ENCODE measurements around the gene PXT1. TPM values are rescaled to one million over a fixed set of nuclear protein-coding genes. Genes with fewer than 3 reads are reported as not detected.

The PXT1 gene
- total RNA-seq, 3 donors from 2014 or later, result not detected

DNA sequence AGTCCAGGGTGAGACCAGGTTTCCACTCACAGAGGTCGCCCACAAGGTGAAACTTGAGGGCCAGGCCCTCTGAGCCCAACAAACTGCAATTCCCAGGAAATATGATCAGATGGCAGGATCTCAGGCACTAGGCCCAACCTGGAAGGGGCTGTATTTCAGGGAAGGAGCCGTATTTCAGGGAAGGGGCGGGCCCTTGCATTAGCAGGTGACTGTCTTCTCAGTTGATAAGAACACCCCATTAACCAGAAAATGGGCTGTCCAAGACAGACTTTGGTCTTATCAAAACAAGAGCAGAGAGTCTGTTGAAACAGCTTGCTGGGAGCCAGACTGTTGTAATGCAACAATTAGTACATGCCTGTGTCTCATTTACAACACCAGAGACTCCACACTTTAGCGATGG, 95.0 kb downstream of the PXT1 start:
- TF ChIP-seq, protein P1, sequence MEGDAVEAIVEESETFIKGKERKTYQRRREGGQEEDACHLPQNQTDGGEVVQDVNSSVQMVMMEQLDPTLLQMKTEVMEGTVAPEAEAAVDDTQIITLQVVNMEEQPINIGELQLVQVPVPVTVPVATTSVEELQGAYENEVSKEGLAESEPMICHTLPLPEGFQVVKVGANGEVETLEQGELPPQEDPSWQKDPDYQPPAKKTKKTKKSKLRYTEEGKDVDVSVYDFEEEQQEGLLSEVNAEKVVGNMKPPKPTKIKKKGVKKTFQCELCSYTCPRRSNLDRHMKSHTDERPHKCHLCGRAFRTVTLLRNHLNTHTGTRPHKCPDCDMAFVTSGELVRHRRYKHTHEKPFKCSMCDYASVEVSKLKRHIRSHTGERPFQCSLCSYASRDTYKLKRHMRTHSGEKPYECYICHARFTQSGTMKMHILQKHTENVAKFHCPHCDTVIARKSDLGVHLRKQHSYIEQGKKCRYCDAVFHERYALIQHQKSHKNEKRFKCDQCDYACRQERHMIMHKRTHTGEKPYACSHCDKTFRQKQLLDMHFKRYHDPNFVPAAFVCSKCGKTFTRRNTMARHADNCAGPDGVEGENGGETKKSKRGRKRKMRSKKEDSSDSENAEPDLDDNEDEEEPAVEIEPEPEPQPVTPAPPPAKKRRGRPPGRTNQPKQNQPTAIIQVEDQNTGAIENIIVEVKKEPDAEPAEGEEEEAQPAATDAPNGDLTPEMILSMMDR (IDR thresholded peaks at IDR 0.05), result no peak
- intact Hi-C loops (cut with DNase I, micrococcal nuclease), result no loop called here
- Histone ChIP-seq H3K4me1 (ENCODE audit: low read depth) (no peaks in the 10 kb centered on the region), H3K9me3 (no peaks in the 10 kb centered on the region), H3K36me3 (ENCODE audit: low read depth) (no peaks in the 10 kb centered on the region), H3K4me3 (no peak overlapping the region)
- ATAC-seq (no peak), DNase-seq (no peak)

DNA sequence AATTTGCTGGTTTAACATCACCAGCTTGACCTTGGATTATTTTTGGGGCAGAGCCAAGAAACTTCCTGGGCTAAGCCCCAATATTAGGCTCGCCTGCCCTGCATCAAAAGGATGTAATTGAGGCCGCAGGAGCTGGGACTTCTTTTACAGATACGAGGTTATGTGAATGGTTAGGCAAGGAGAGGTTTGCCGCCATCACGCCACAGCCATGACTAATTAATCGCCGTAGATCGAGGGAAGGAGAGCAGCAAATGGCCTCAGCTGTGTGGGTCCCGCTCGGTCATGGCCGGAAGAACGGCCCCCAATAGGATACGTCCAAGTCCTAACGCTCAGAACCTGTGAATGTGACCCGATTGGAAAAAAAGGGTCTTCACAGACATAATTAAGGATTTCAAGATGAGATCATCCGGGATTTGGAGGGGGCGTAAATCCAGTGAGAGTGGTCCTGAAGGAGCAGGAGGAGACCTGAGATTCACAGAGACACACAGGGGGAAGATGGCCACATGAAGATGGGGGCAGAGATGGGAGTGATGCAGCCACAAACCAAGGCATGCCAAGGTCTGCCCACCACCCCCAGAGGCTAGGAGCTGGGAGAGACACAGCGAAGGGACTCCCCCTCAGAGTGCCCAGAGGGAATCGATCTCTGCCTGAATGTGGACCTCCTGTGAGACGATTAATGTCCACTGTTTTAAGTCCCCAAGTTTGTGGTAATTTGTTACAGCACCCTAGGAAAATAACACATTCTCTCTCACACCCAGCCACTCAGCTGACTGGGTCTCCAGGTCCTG, 96.0 kb downstream of the PXT1 start:
- no peaks in the 10 kb centered on the region for H3K36me3 ChIP-seq (ENCODE audit: low read depth)
- ATAC-seq (no peak), DNase-seq (no peak)
- H3K9me3 ChIP-seq, result no peaks in the 10 kb centered on the region
- intact Hi-C loops (cut with DNase I, micrococcal nuclease), result no loop called here
- TF ChIP-seq, protein P1 (IDR thresholded peaks at IDR 0.05), result no peak
- no peaks in the 10 kb centered on the region for H3K4me1 ChIP-seq (ENCODE audit: low read depth)
- no peak overlapping the region for H3K4me3 ChIP-seq

DNA sequence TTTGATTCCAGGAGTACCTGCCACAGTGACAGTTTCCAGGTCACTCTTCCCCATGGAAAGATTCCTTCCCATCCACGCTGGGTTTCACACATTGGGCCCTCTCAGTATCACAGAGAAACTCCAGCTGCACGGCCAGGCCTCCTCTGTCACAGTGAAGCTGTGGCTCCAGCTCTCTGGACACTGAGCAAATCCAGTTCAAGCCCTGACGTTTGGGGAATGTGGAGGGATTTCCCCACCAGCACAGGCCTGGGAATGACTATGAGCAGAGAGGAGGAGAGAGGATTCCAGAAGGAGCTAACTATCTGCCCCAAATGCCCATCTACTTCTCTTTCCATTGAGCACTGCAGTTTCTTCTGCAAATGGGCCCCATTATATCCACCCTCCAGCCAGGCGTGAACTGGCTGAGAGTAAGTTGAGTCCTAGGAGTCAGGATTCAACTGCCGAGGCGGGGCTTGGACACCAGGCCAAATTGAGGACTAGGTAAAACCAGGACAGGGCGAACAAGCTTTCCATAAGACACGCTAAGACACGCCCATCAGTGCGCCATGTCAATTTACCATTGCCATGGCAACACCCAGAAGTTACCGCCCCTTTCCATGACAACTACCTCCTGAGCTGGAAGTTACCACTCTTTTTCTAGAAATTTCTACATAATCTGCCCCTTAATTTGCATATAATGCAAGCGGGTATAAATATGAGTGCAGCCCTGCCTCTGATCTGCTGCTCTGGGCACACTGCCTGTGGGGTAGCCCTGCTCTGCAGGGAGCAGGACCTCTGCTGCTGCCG, 96.8 kb downstream of the PXT1 start:
- ATAC-seq (no peak), DNase-seq (no peak)
- H3K9me3 ChIP-seq, result no peaks in the 10 kb centered on the region
- no peaks in the 10 kb centered on the region for H3K36me3 ChIP-seq (ENCODE audit: low read depth)
- no peak overlapping the region for H3K4me3 ChIP-seq
- TF ChIP-seq, protein P1 (IDR thresholded peaks at IDR 0.05), result no peak
- H3K4me1 ChIP-seq (ENCODE audit: low read depth), result peaks cover 5% of the 10 kb centered on the region
- intact Hi-C loops (cut with DNase I, micrococcal nuclease), result no loop called here

DNA sequence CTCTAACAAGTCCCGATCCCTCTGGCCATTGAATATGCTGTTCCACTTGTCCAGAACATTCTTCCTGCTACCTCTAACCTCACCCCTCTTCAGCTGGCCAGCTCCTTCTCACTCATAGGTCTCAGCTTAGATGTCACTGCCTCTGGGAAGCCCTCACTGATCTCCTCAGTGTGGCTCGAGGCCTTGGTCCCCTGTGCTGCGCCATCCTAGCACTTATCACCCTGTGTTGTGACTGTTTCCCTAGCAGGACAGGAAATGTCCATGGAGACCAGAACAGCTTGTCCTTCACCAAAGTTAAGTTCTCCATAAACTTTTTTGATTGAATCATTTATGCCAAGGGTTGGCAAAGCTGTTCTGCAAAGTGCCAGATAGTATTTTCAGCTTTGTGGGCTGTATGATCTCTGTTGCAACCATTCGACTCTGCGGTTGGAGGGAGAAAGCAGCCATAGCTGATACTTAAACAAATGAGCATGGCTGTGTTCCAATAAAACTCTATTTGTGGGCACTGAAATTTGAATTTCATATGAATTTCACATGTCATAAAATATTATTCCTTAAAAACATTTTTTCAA, 99.5 kb downstream of the PXT1 start:
- intact Hi-C loops (cut with DNase I, micrococcal nuclease), result no loop called here
- no peak overlapping the region for H3K4me3 ChIP-seq
- DNase-seq (no peak), ATAC-seq (no peak)
- no peaks in the 10 kb centered on the region for H3K9me3 ChIP-seq
- peaks cover 27% of the 10 kb centered on the region for H3K4me1 ChIP-seq (ENCODE audit: low read depth)
- no peaks in the 10 kb centered on the region for H3K36me3 ChIP-seq (ENCODE audit: low read depth)
- TF ChIP-seq, protein P1 (IDR thresholded peaks at IDR 0.05), result no peak

DNA sequence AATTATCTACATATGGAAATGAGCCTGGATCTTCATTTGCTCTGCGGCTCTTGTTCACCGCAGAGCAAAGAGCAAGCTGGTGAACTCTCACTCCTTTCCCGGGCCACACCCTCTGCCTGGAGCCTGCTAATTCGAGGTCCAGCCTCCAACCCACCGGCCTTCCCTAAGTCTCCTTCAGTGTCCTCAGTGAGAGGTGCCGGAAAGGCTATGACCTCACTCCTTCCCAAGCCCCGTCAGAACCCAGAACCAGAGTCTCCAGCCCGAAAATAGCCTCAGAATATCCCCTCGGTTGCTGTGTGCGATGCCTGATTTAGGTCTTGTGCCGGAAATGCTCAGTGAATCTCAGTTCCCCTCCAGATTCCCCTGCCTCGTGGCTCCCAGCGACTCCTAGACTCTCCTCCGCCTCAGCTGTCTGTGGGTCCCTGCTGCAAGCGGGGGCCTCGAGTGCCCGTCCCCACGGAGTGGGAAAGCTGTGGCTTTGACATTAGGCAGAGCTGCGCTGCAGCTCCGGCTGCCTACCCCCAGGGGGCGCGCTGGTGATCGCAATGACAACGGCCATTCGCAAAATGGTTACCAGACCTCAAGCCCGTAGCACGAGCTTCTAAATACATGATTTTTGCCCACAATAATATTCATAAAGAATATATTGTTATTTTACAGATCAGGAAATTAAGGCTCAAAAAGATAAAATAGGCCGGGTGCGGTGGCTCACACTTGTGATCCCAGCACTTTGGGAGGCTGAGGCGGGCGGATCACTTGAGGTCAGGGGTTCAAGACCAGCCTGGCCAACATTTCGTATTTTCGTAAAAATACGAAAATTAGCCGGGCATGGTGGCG, 101.8 kb downstream of the PXT1 start:
- DNase-seq, result peak; percentile 87 to 95 (median 89)
- peak; percentile 83 for ATAC-seq
- intact Hi-C loops (cut with DNase I, micrococcal nuclease), result no loop called here
- peaks cover 42% of the 10 kb centered on the region for H3K4me1 ChIP-seq (ENCODE audit: low read depth)
- TF ChIP-seq, protein P1 (IDR thresholded peaks at IDR 0.05), result peak; percentile 96
- no peaks in the 10 kb centered on the region for H3K9me3 ChIP-seq
- H3K36me3 ChIP-seq (ENCODE audit: low read depth), result no peaks in the 10 kb centered on the region
- H3K4me3 ChIP-seq, result no peak overlapping the region
